PC-3 (cell line): ENCODE data around the gene DCHS2. TPM values are rescaled to one million over a fixed set of nuclear protein-coding genes. Genes with fewer than 3 reads are reported as not detected.

Source experiments
- ATAC-seq: fragments of 200-7000 bp; cut with Tn5 transposase; 2 replicates; pipeline ENCODE4 v1.9.1; 2020; ENCODE audit warnings: mild to moderate bottlenecking, moderate library complexity
- BruUV-seq: library from RNA; stranded (reverse); fragments of 400-500 nt; replicated peaks from 2 replicates; lab custom pipeline; 2021; lab: Mats Ljungman, UMichigan
- CTCF ChIA-PET: fragments of 300-600 bp; sonication (Branson Sonifier 250); formaldehyde crosslinking; loops from one replicate; lab custom pipeline; 2022; ENCODE audit warnings: antibody characterized with exemption; lab: Charles Lee
- POLR2A ChIA-PET: fragments of 300-600 bp; sonication (Branson Sonifier 250); formaldehyde crosslinking; loops from one replicate; lab custom pipeline; 2022; ENCODE audit warnings: antibody characterized with exemption; ENCODE audit not compliant: unreplicated experiment; lab: Charles Lee
- DNase-seq: peaks from one replicate; pipeline ENCODE4 v3.0.0-alpha.2; 2015
- H2AFZ ChIP-seq: fragments of 300-600 bp; sonication (generic); 2 replicates; pipeline ENCODE4 v1.6.0; 2016; ENCODE audit warnings: antibody characterized with exemption, low read length
- H3F3A ChIP-seq: fragments of 300-600 bp; sonication (generic); one replicate; pipeline ENCODE4 v1.6.0; 2017; ENCODE audit warnings: antibody characterized with exemption, low read length, control low read depth, mild to moderate bottlenecking; ENCODE audit not compliant: unreplicated experiment
- H3K27ac ChIP-seq: fragments of 300-600 bp; sonication (generic); 2 replicates; pipeline ENCODE4 v1.5.1; 2016; ENCODE audit warnings: mild to moderate bottlenecking, low read length
- H3K27me3 ChIP-seq: fragments of 300-600 bp; sonication (generic); 2 replicates; pipeline ENCODE4 v1.6.1; 2016; ENCODE audit warnings: low read length, mixed read lengths
- H3K36me3 ChIP-seq: fragments of 300-600 bp; sonication (generic); 2 replicates; pipeline ENCODE4 v1.6.1; 2016; ENCODE audit warnings: low read depth, mixed run types, low read length, mixed read lengths
- H3K4me1 ChIP-seq: fragments of 300-600 bp; sonication (generic); 2 replicates; pipeline ENCODE4 v1.5.1; 2016; ENCODE audit warnings: low read length; ENCODE audit not compliant: insufficient read depth
- H3K4me2 ChIP-seq: fragments of 300-600 bp; sonication (generic); 2 replicates; pipeline ENCODE4 v1.6.0; 2016; ENCODE audit warnings: low read length
- H3K4me3 ChIP-seq: fragments of 300-600 bp; sonication (generic); 2 replicates; pipeline ENCODE4 v1.5.1; 2016; ENCODE audit warnings: mild to moderate bottlenecking, low read length, mixed read lengths
- H3K79me2 ChIP-seq: fragments of 300-600 bp; sonication (generic); 2 replicates; pipeline ENCODE4 v1.6.1; 2017; ENCODE audit warnings: low read length, mixed read lengths
- H3K9ac ChIP-seq: fragments of 300-600 bp; sonication (generic); 2 replicates; pipeline ENCODE4 v1.6.0; 2016; ENCODE audit warnings: mild to moderate bottlenecking, low read length
- H3K9me2 ChIP-seq: fragments of 300-600 bp; sonication (generic); replicated peaks from 2 replicates; pipeline ENCODE4 v1.6.1; 2016; ENCODE audit warnings: mixed run types, low read length, mixed read lengths
- H3K9me3 ChIP-seq: fragments of 300-600 bp; sonication (generic); 2 replicates; pipeline ENCODE4 v1.6.1; 2016; ENCODE audit warnings: low read length, mixed read lengths
- H4K20me1 ChIP-seq: fragments of 300-600 bp; sonication (generic); 2 replicates; pipeline ENCODE4 v1.6.1; 2016; ENCODE audit warnings: low read length, mixed read lengths
- CTCF ChIP-seq: fragments of 300-600 bp; sonication (generic); conservative IDR thresholded peaks from 2 replicates; pipeline ENCODE4 v1.5.1; 2017; ENCODE audit warnings: antibody characterized with exemption, low read depth, mild to moderate bottlenecking, low read length
- EZH2 ChIP-seq: fragments of 300-600 bp; sonication (generic); IDR thresholded peaks from one replicate; pipeline ENCODE4 v1.6.1; 2017; ENCODE audit warnings: antibody characterized with exemption, mild to moderate bottlenecking, low read length; ENCODE audit not compliant: unreplicated experiment
- EZH2phosphoT487 ChIP-seq: fragments of 300-600 bp; sonication (generic); IDR thresholded peaks from 2 replicates; pipeline ENCODE4 v1.6.1; 2018; ENCODE audit warnings: mild to moderate bottlenecking, antibody characterized with exemption, low read length, borderline replicate concordance
- intact Hi-C: fragments of 100-400 bp; cut with micrococcal nuclease; formaldehyde crosslinking; loops from 2 replicates; pipeline ENCODE4 v1.9.0; 2023
- total RNA-seq: library from RNA; depleted of rRNA; stranded (reverse); fragments of >200 nt; gene quantifications from 2 replicates; pipeline ENCODE4 v1.2.3, GENCODE V29; 2014

The DCHS2 gene
- total RNA-seq, 1 experiment from 2014 or later = 0.22 TPM

GRCh38 chr4:154467886-154468285, 23.7 kb downstream of the DCHS2 start:
- POLR2A ChIA-PET = no interaction called here

GRCh38 chr4:154466336-154466735, 25.3 kb downstream of the DCHS2 start:
- TF ChIP-seq EZH2 (no peak), EZH2phosphoT487 (no peak), CTCF (no peak)
- ChIA-PET CTCF (no interaction called here), POLR2A (no interaction called here)
- no TSS peak for BruUV-seq
- H3K9me2 ChIP-seq = no peaks in the 10 kb centered on the region
- no peak overlapping the region for H3K4me3 ChIP-seq
- H3K4me1 ChIP-seq = peaks cover 11% of the 10 kb centered on the region
- no peak overlapping the region for H3K4me2 ChIP-seq
- H3K79me2 ChIP-seq = no peaks in the 10 kb centered on the region
- H3K27me3 ChIP-seq = no peaks in the 10 kb centered on the region
- intact Hi-C loops = no loop called here
- no peaks in the 10 kb centered on the region for H3K9me3 ChIP-seq
- no peak for ATAC-seq
- no peak overlapping the region for H3K9ac ChIP-seq
- no peak overlapping the region for H2AFZ ChIP-seq
- no peak overlapping the region for H3K27ac ChIP-seq
- H4K20me1 ChIP-seq = no peaks in the 10 kb centered on the region
- DNase-seq = no peak
- H3K36me3 ChIP-seq = no peaks in the 10 kb centered on the region
- H3F3A ChIP-seq = no peaks in the 10 kb centered on the region

More at GRCh38 chr4:154467886-154468285, 23.7 kb downstream of the DCHS2 start:
- no peaks in the 10 kb centered on the region for H3K79me2 ChIP-seq
- no peak overlapping the region for H3K9ac ChIP-seq
- no peaks in the 10 kb centered on the region for H3K27me3 ChIP-seq
- CTCF ChIA-PET = no interaction called here
- no peaks in the 10 kb centered on the region for H3K9me2 ChIP-seq
- TF ChIP-seq CTCF (no peak), EZH2phosphoT487 (no peak), EZH2 (no peak)
- H3K4me3 ChIP-seq = no peak overlapping the region
- no peak overlapping the region for H3K27ac ChIP-seq
- H3K36me3 ChIP-seq = no peaks in the 10 kb centered on the region
- H3F3A ChIP-seq = no peaks in the 10 kb centered on the region
- peak overlapping the region; percentile 21 for H3K4me2 ChIP-seq
- peaks cover 11% of the 10 kb centered on the region for H3K4me1 ChIP-seq
- BruUV-seq = no TSS peak
- no peak overlapping the region for H2AFZ ChIP-seq
- intact Hi-C loops = no loop called here
- no peaks in the 10 kb centered on the region for H4K20me1 ChIP-seq
- peak; percentile 71 for ATAC-seq
- DNase-seq = peak; percentile 83
- no peaks in the 10 kb centered on the region for H3K9me3 ChIP-seq

- no peak overlapping the region for H3K27ac ChIP-seq
- no peak overlapping the region for H3K9ac ChIP-seq
- no TSS peak for BruUV-seq
- peak; percentile 7 for DNase-seq
- CTCF ChIA-PET = no interaction called here
- H3K4me2 ChIP-seq = no peak overlapping the region
- no peak overlapping the region for H2AFZ ChIP-seq
- POLR2A ChIA-PET = no interaction called here
- H3K79me2 ChIP-seq = no peaks in the 10 kb centered on the region
- H3F3A ChIP-seq = no peaks in the 10 kb centered on the region
- intact Hi-C loops = no loop called here
- no peak for ATAC-seq
- peaks cover 11% of the 10 kb centered on the region for H3K4me1 ChIP-seq
- no peaks in the 10 kb centered on the region for H3K36me3 ChIP-seq
- H3K9me2 ChIP-seq = no peaks in the 10 kb centered on the region
- H4K20me1 ChIP-seq = no peaks in the 10 kb centered on the region
- no peaks in the 10 kb centered on the region for H3K9me3 ChIP-seq
- H3K4me3 ChIP-seq = no peak overlapping the region
- H3K27me3 ChIP-seq = no peaks in the 10 kb centered on the region
- TF ChIP-seq EZH2phosphoT487 (no peak), CTCF (no peak), EZH2 (no peak)
Measured at GRCh38 chr4:154465085-154465484, 26.5 kb downstream of the DCHS2 start.
